HG02884 (cell line): ENCODE results near the gene NBAS.

Experiments used
- ATAC-seq: cut with Tn5 transposase; IDR thresholded peaks from one replicate; pipeline ENCODE4 v1.9.1; 2021; ENCODE audit warnings: mild to moderate bottlenecking, moderate library complexity; ENCODE audit not compliant: unreplicated experiment

The NBAS gene

DNA sequence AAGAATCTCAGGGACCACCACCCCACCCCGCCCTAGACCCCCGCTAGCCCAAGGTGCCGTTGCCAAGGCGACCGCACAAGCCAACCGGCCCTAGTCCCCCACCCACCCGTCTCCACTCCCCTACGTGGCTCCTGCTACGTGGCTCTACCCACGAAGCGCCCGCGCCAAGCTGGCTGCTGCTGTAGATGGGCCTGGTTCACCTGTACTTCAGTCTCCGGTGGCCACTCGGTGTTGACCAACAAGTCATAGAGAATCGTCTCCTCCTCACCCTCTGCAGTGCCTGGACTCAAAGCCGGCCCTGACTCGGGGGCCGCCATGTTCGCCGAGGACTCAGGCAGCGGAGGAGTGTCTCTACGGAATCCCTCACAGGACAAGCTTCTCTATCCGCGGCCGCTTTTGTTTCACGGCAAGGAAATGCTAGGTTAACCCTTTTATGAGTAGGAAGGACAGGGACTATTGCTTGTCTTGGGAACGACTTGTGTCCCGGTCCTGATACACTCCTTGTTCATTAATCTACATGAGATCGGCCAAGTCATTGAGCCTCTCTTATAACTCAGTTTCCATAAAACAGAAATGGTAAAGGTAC, at the start of gene NBAS:
Gene NBAS, minus strand, starts transcription at position 347 of the 586 bp plus-strand sequence. Its CDS starts 30 bp downstream, at position 317.
- peak; percentile 84 for ATAC-seq

- ATAC-seq = no peak
These were observed 49.4 kb upstream of the NBAS start for GRCh38 chr2:15610430-15610952.

DNA sequence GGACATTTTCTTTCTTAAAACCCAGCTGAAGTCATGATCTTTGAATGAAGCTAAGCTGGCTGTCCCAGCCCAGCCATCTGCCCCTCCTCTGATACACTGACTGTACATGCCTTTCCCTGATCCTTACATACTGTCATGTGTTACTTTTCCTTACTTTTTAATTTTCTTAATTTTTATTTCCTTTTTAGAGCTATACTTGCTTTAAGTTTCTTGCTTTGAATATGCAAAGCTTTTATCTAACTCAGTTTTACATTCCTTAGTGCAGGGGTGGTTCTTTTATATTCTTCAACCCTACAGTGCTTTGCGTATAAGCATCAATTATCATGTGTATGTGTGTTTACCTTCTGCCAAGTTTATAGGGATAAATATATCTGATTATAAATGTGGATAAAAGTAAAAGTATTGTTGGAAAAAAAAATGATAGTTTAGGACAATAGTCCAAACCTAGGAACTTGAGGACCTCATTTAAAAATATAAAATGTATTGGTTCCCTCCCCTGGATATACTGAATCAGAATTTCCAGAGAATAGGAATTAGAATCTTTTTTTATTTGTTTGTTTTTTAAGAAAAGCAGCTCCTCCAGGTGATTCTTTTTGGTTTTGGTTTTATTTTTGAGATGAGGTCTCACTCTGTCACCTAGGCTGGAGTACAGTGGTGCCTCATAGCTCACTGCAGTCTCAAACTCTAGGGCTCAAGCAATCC, 48.4 kb upstream of the NBAS start:
- no peak for ATAC-seq

DNA sequence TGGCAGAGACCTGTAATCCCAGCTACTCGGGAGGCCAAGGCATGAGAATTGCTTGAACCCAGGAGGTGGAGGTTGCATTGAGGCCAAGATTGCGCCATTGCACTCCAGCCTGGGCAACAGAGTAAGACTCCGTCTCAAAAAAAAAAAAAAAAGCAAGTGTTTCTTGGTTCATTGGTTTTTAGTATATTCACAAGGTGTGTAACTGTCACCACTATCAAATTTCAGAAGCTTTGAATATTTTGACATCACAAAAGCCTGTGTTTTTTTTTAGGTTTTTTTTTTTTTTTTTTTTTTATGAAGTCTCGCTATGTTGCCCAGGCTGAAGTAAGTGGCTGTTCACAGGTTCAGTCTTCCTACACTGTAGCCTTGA, 47.2 kb upstream of the NBAS start:
- no peak for ATAC-seq

- no peak for ATAC-seq
These were observed 46.7 kb upstream of the NBAS start for GRCh38 chr2:15607709-15608391.

- ATAC-seq = no peak
These were observed 45.6 kb upstream of the NBAS start for GRCh38 chr2:15606481-15607441.

DNA sequence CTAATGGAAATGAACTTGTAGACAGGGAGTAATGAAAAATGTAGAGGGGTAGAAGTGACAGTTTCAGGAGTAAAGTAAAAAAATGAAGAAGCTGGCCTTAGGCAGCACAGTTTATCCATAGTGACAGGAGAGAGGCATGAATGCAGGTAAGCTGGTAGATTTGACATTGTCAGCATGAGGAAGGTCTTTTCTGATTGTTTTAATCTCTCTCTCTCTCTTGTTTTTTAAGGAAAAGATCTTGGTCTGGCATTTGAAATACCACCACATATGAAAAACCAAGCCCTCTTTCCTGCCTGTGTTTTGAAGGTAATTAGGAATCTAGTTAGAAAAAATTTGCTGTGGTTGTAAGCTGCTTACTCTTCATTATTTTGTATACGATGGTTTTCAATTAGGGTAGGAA, 44.6 kb upstream of the NBAS start:
- no peak for ATAC-seq

- no peak for ATAC-seq
These were observed 42.8 kb upstream of the NBAS start for GRCh38 chr2:15603948-15604347.

GRCh38 chr2:15603044-15603765, 42.1 kb upstream of the NBAS start:
- ATAC-seq = no peak

DNA sequence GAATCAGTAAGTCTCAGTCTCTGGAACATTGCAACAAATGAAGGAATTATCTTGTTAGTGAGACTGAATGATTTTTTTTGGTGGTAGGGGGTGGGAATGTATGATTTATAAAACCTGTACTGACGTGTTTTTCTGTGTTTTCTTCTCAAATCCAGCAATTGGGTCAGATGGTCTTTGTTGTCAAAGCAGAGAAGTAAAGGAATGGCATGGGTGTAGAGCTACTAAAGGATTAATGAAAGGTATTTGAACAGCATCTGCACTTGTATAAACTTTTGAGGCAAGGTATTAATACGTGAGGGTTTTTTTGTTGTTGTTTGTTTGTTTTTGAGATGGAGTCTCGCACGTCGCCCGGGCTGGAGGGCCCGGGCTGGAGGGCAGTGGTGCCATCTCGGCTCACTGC, 41.3 kb upstream of the NBAS start:
- no peak for ATAC-seq

GRCh38 chr2:15601681-15602080, 40.5 kb upstream of the NBAS start:
- ATAC-seq = no peak

- no peak for ATAC-seq
These were observed 38.9 kb upstream of the NBAS start for GRCh38 chr2:15599994-15600393.

GRCh38 chr2:15596968-15597367, 35.8 kb upstream of the NBAS start:
- no peak for ATAC-seq

DNA sequence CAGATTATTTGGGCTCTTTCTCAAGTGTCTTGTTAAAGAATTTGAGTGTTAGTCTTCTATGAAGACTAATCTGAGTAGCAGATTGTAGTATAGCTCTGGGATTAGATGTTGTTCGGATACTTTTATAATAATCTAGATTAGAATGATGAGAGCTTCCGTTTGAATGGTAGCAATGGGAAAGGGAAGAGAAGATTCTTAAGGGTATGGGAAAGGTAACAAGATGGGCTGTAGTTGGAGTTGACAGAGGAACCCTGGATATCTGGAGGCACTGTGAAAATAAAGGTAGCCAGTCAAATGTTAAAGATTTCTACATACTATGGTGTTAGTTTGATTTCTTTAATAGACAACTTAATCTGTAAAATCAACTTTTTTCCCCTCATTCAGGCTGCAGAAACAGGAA, 35.2 kb upstream of the NBAS start:
- no peak for ATAC-seq

GRCh38 chr2:15595936-15596335, 34.8 kb upstream of the NBAS start:
- no peak for ATAC-seq

- no peak for ATAC-seq
These were observed 34.3 kb upstream of the NBAS start for GRCh38 chr2:15595342-15595905.

DNA sequence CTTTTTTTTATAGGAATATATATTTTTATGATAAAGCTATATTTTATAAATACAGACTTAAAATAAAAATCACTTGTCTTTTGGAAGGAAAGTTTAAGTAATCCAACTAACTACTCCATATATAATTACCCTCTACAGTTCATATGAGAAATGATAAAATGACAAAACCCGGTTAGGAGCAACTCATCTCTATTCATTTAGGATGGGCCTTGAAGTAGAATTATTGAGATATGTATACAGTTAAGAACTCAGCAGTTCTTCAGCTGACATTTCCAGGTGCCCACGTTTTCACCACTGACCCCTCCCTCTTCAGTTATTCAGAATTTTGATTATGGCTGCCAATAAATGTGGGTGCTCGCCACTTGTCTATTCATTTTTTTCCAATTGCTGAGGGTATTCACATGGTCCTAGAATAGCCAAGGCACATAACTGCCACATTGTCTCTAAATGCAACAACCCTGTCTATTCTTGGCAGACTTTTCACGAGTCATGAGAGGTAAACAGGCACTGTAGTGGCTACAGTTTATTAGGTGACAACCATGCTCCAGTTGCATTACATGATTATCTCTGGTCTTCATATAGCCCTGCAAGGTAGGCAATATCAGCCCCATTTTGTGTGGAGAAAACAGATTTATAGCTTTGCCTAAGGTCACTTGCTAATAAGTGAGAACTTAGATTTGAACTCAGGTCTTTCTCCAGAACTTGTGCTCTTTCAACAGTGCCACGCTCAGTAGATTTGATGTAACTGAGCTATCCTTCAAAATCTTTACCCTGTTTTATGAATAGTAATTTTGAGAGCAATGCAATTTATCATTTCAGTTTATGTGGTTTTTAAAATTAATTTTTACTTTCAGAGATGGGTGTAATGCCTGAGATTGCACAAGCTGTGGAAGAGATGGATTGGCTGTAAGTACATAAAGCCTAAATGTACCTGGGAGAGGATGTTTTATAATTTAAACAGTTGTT, 33.4 kb upstream of the NBAS start:
- ATAC-seq = no peak

- no peak for ATAC-seq
These were observed 32.2 kb upstream of the NBAS start for GRCh38 chr2:15593327-15593705.
